ENCODE data around the gene PRDX3. TPM values are rescaled to one million over a fixed set of nuclear protein-coding genes. Genes with fewer than 3 reads are reported as not detected.

PRDX3 gene
- polyA plus RNA-seq, 1 donor (not counting 4 experiments of a cell fraction or from before 2014, with no cell fraction given): 304 TPM

- FAIRE-seq (no peak), DNase-seq (ENCODE audit: low read depth, low spot score) (no peak)
- dilution Hi-C loops (cut with MboI; ENCODE audit: extremely low pct_ligation_motif_present, low sequenced_read_pairs): no loop called here
- H3K27ac ChIP-seq (ENCODE audit: control insufficient read depth, insufficient read depth, low read length): no peak overlapping the region
- peaks cover 42% of the 10 kb centered on the region for H3K79me2 ChIP-seq (ENCODE audit: control insufficient read depth, insufficient read depth, low read length)
- TF ChIP-seq CTCF (optimal IDR thresholded peaks at IDR 0.05 in 1 of 3, IDR thresholded peaks at IDR 0.05 in 1 of 3, conservative IDR thresholded peaks at IDR 0.05 in 1 of 3; ENCODE audit: extremely low read depth in 1 of 3, insufficient read depth in 2 of 3, low read length in 3 of 3) (no peak), EZH2 (IDR thresholded peaks at IDR 0.05; ENCODE audit: low read length) (no peak)
- H4K20me1 ChIP-seq (ENCODE audit: control insufficient read depth, extremely low read depth, insufficient read depth, low read length): no peaks in the 10 kb centered on the region
- no peak overlapping the region for H3K4me2 ChIP-seq (ENCODE audit: control insufficient read depth, extremely low read depth, insufficient read depth, low read depth, low read length)
- no peaks in the 10 kb centered on the region for H3K9me3 ChIP-seq (ENCODE audit: control insufficient read depth, low read depth, low read length)
- H3K27me3 ChIP-seq (ENCODE audit: control insufficient read depth, extremely low read depth, insufficient read depth, low read length): no peaks in the 10 kb centered on the region
- H3K9me1 ChIP-seq (ENCODE audit: control insufficient read depth, extremely low read depth, insufficient read depth, low read length): no peaks in the 10 kb centered on the region
- H3K4me1 ChIP-seq (ENCODE audit: control insufficient read depth, extremely low read depth, insufficient read depth, low read length): peaks cover 17% of the 10 kb centered on the region
- no peak overlapping the region for H3K9ac ChIP-seq (ENCODE audit: control insufficient read depth, extremely low read depth, insufficient read depth, low read length)
- H3K4me3 ChIP-seq (ENCODE audit: control insufficient read depth in 2 of 3, extremely low read depth in 1 of 3, insufficient read depth in 2 of 3, low read depth in 1 of 3, low read length in 3 of 3): no peak overlapping the region
- H2AFZ ChIP-seq (ENCODE audit: control insufficient read depth, low read length): no peak overlapping the region
- peaks cover 29 to 34% of the 10 kb centered on the region in 2 experiments for H3K36me3 ChIP-seq (ENCODE audit: control insufficient read depth in 2 of 2, extremely low read depth in 1 of 2, insufficient read depth in 2 of 2, low read length in 2 of 2)
Observed at GRCh38 chr10:119174109-119174508, 4.5 kb downstream of the PRDX3 start.

- H3K4me1 ChIP-seq (ENCODE audit: control insufficient read depth, extremely low read depth, insufficient read depth, low read length): peaks cover 15% of the 10 kb centered on the region
- FAIRE-seq: no peak
- no peak overlapping the region for H3K4me2 ChIP-seq (ENCODE audit: control insufficient read depth, extremely low read depth, insufficient read depth, low read depth, low read length)
- no peaks in the 10 kb centered on the region for H3K9me3 ChIP-seq (ENCODE audit: control insufficient read depth, low read depth, low read length)
- H3K9ac ChIP-seq (ENCODE audit: control insufficient read depth, extremely low read depth, insufficient read depth, low read length): no peak overlapping the region
- dilution Hi-C loops (cut with MboI; ENCODE audit: extremely low pct_ligation_motif_present, low sequenced_read_pairs): no loop called here
- peaks cover 20 to 22% of the 10 kb centered on the region in 2 experiments for H3K36me3 ChIP-seq (ENCODE audit: control insufficient read depth in 2 of 2, extremely low read depth in 1 of 2, insufficient read depth in 2 of 2, low read length in 2 of 2)
- H2AFZ ChIP-seq (ENCODE audit: control insufficient read depth, low read length): no peak overlapping the region
- TF ChIP-seq CTCF (optimal IDR thresholded peaks at IDR 0.05 in 1 of 3, IDR thresholded peaks at IDR 0.05 in 1 of 3, conservative IDR thresholded peaks at IDR 0.05 in 1 of 3; ENCODE audit: extremely low read depth in 1 of 3, insufficient read depth in 2 of 3, low read length in 3 of 3): no peak
- no peak for TF ChIP-seq EZH2 (IDR thresholded peaks at IDR 0.05; ENCODE audit: low read length)
- DNase-seq (ENCODE audit: low read depth, low spot score): no peak
- H4K20me1 ChIP-seq (ENCODE audit: control insufficient read depth, extremely low read depth, insufficient read depth, low read length): no peaks in the 10 kb centered on the region
- H3K9me1 ChIP-seq (ENCODE audit: control insufficient read depth, extremely low read depth, insufficient read depth, low read length): no peaks in the 10 kb centered on the region
- H3K4me3 ChIP-seq (ENCODE audit: control insufficient read depth in 2 of 3, extremely low read depth in 1 of 3, insufficient read depth in 2 of 3, low read depth in 1 of 3, low read length in 3 of 3): no peak overlapping the region
- H3K27me3 ChIP-seq (ENCODE audit: control insufficient read depth, extremely low read depth, insufficient read depth, low read length): no peaks in the 10 kb centered on the region
- H3K79me2 ChIP-seq (ENCODE audit: control insufficient read depth, insufficient read depth, low read length): peaks cover 4% of the 10 kb centered on the region
- H3K27ac ChIP-seq (ENCODE audit: control insufficient read depth, insufficient read depth, low read length): no peak overlapping the region
Observed at GRCh38 chr10:119167041-119167440, 11.6 kb downstream of the PRDX3 start.
